HepG2 (cell line): ENCODE results near the gene GNA15. TPM values are rescaled to one million over a fixed set of nuclear protein-coding genes. Genes with fewer than 3 reads are reported as not detected.

ENCODE experiments used
- ATAC-seq: fragments of 200-7000 bp; cut with Tn5 transposase; 3 replicates; pipeline ENCODE4 v1.9.1; 2020; ENCODE audit warnings: mild to moderate bottlenecking, moderate library complexity
- BruUV-seq: library from RNA; stranded (reverse); fragments of 400-500 nt; replicated peaks from 2 replicates; lab custom pipeline; 2021; lab: Mats Ljungman, UMichigan
- CTCF ChIA-PET: fragments of 300-600 bp; formaldehyde crosslinking; extraction: SDS; loops from one replicate; lab custom pipeline; 2021; ENCODE audit warnings: low total read pairs, inconsistent platforms, low intra/inter-chr PET ratio; lab: Yijun Ruan, JAX
- POLR2A ChIA-PET: fragments of 350-600 bp; sonication (Branson Sonifier 250); formaldehyde crosslinking; loops from one replicate; lab custom pipeline; 2020; ENCODE audit warnings: antibody characterized with exemption, inconsistent platforms; lab: Yijun Ruan, JAX
- DNase-seq: peaks from one replicate; pipeline ENCODE4 v3.0.0-alpha.2; 2015; ENCODE audit warnings: low spot score
- FAIRE-seq: peaks from 3 replicates; lab custom pipeline; 2011; peaks lifted over from hg19 to GRCh38; lab: Jason Lieb, UNC
- H2AFZ ChIP-seq: one replicate; pipeline ENCODE4 v1.6.1; 2011; ENCODE audit warnings: low read length, inconsistent platforms
- H3K27ac ChIP-seq: fragments of 300-600 bp; 3 replicates; pipeline ENCODE4 v1.8.0; 2011; ENCODE audit warnings: mixed run types, mild to moderate bottlenecking, mixed read lengths, low read length, inconsistent platforms; ENCODE audit not compliant: insufficient read depth; ENCODE audit errors: extremely low read length
- H3K27me3 ChIP-seq, 2 experiments: fragments of 200-600 bp in 1 of 2; 2 replicates in 1 of 2; 3 replicates in 1 of 2; pipeline versions ENCODE4 v1.6.0 to v1.8.0; 2011; ENCODE audit warnings: low read length in 2 of 2, mild to moderate bottlenecking in 2 of 2, moderate library complexity in 2 of 2, inconsistent platforms in 1 of 2; ENCODE audit not compliant: insufficient read depth in 2 of 2, control insufficient read depth in 1 of 2
- H3K36me3 ChIP-seq, 2 experiments: fragments of 200-600 bp in 1 of 2; replicated peaks in 1 of 2; 2 replicates in 1 of 2; 3 replicates in 1 of 2; pipeline versions ENCODE4 v1.5.1 to v1.8.0; 2011; ENCODE audit warnings: low read length in 2 of 2, inconsistent platforms in 1 of 2; ENCODE audit not compliant: insufficient read depth in 2 of 2, control insufficient read depth in 1 of 2
- H3K4me1 ChIP-seq: 2 replicates; pipeline ENCODE4 v1.5.1; 2012; ENCODE audit warnings: low read length, inconsistent platforms; ENCODE audit not compliant: insufficient read depth
- H3K4me2 ChIP-seq: 2 replicates; pipeline ENCODE4 v1.6.0; 2011; ENCODE audit warnings: low read depth, low read length, inconsistent platforms
- H3K4me3 ChIP-seq, 3 experiments: fragments of 200-600 bp in 1 of 3; sonication (generic), shearing (Covaris generic) in 1 of 3; replicated peaks in 1 of 3; 2 replicates each; pipeline ENCODE4 v1.5.1; 2011 to 2016; ENCODE audit warnings: low read length in 3 of 3, inconsistent platforms in 2 of 3, low read depth in 2 of 3, mild to moderate bottlenecking in 2 of 3, control low read depth in 1 of 3, mixed read lengths in 1 of 3; ENCODE audit not compliant: insufficient read depth in 1 of 3
- H3K79me2 ChIP-seq: one replicate; pipeline ENCODE4 v1.6.1; 2011; ENCODE audit warnings: low read length, inconsistent platforms; ENCODE audit not compliant: insufficient read depth
- H3K9ac ChIP-seq: 2 replicates; pipeline ENCODE4 v1.6.0; 2011; ENCODE audit warnings: mild to moderate bottlenecking, low read depth, low read length, inconsistent platforms; ENCODE audit not compliant: insufficient read depth
- H3K9me3 ChIP-seq: 2 replicates; pipeline ENCODE4 v1.5.1; 2012; ENCODE audit warnings: mild to moderate bottlenecking, low read length
- H4K20me1 ChIP-seq: 2 replicates; pipeline ENCODE4 v1.6.0; 2011; ENCODE audit warnings: inconsistent platforms, mild to moderate bottlenecking, low read length, moderate library complexity; ENCODE audit not compliant: insufficient read depth
- RBFOX2 ChIP-seq: fragments of 200-400 bp; formaldehyde crosslinking; IDR thresholded peaks from 2 replicates; pipeline ENCODE4 v1.6.1; 2017; ENCODE audit warnings: low read depth, mild to moderate bottlenecking, low read length
- ZBTB14 ChIP-seq: sonication (generic); formaldehyde crosslinking; IDR thresholded peaks from 2 replicates; pipeline ENCODE4 v1.4.0; 2020; ENCODE audit warnings: missing genetic modification reagents
- ZBTB33 ChIP-seq: sonication (generic); formaldehyde crosslinking; IDR thresholded peaks from 2 replicates; pipeline ENCODE4 v1.4.0; 2020; ENCODE audit warnings: missing genetic modification reagents
- ZHX1 ChIP-seq: sonication (generic); formaldehyde crosslinking; IDR thresholded peaks from 2 replicates; pipeline ENCODE4 v1.8.1; 2022; ENCODE audit warnings: low read depth, mild to moderate bottlenecking, missing genetic modification reagents
- WGBS: methylation state at CpG from one replicate; pipeline ENCODE4 v1.1.6; 2017; ENCODE audit warnings: low lambda C conversion rate; 5-methylcytosine and 5-hydroxymethylcytosine counted together
- in situ Hi-C: cut with HindIII; loops from 2 replicates; pipeline ENCODE4 v1.10.0; 2017; ENCODE audit warnings: low pct_unique_long_range_greater_than_20kb; ENCODE audit not compliant: extremely low pct_ligation_motif_present
- intact Hi-C: fragments of 100-400 bp; cut with micrococcal nuclease; formaldehyde crosslinking; loops from one replicate; pipeline ENCODE4 v1.10.0; 2022; ENCODE audit not compliant: unreplicated experiment
- polyA plus RNA-seq, 8 experiments: library from polyadenylated mRNA; depleted of rRNA in 3 of 8; stranded (reverse) in 7 of 8; unstranded in 1 of 8; fragments of >200 nt; fragmentation: Illumina TruSeq in 4 of 8; extraction: Trizol in 4 of 8; gene quantifications; 2 replicates each; pipeline versions ENCODE4 v1.2.1 to v1.2.3, GENCODE V29; 2011 to 2016; ENCODE audit warnings: low read depth in 4 of 8, missing spikeins in 1 of 8, mixed read lengths in 1 of 8; ENCODE audit not compliant: insufficient read depth in 1 of 8
- total RNA-seq, 5 experiments: library from RNA; depleted of rRNA; stranded (reverse); fragments of >200 nt; fragmentation: Illumina TruSeq; extraction: Trizol; gene quantifications; 2 replicates each; pipeline ENCODE4 v1.2.3, GENCODE V29; 2016; ENCODE audit warnings: low read depth in 1 of 5

GNA15 gene
- total and polyA plus RNA-seq, 2 of the 13 experiments (the other 11 are each of a cell fraction or from before 2014, with no cell fraction given) = not detected

GRCh38 chr19:3098141-3098514, 37.7 kb upstream of the GNA15 start:
- ChIA-PET POLR2A (interaction anchor here (1.6 to 2.2 kb wide), 3 partner anchors 11 to 148 kb away, joined by 6 to 9 read pairs (median 6); no protein-coding TSS in a partner anchor), CTCF (no interaction called here)
- Histone ChIP-seq H4K20me1 (peaks cover 30% of the 10 kb centered on the region), H3K9me3 (no peaks in the 10 kb centered on the region), H3K79me2 (peaks cover 76% of the 10 kb centered on the region), H3K4me3 (peak overlapping the region in 2 of 3 experiments; percentile 64 to 97; a peak in 2 of 6 replicates), H3K27me3 (no peaks in the 10 kb centered on the region), H3K4me2 (peak overlapping the region; percentile 97), H3K36me3 (no peaks in the 10 kb centered on the region), H3K27ac (peak overlapping the region; percentile 1), H2AFZ (no peak overlapping the region), H3K4me1 (peaks cover 40% of the 10 kb centered on the region)
- FAIRE-seq = no peak
- no peak for DNase-seq
- no peak for ATAC-seq
- TSS peak; percentile 10 for BruUV-seq
- in situ Hi-C loops = no loop called here
- intact Hi-C loops = no loop called here
- 0 out of 2 replicates have a peak, but pooled peaks have one; percentile 26 for TF ChIP-seq ZHX1 (CRISPR knock-in tag)
- TF ChIP-seq RBFOX2 = 0 out of 2 replicates have a peak, but pooled peaks have one; percentile 6
- no peak for TF ChIP-seq ZBTB14 (CRISPR knock-in tag)
- peak; percentile 59; the same call in 1 of the 2 replicates for TF ChIP-seq ZBTB33 (CRISPR knock-in tag)
- TF ChIP-seq, all 625 proteins: peak for 3
- whole genome bisulfite sequencing = 91% methylated on average over 18 of the region's 18 CpGs
- peak overlapping the region; percentile 94 for H3K9ac ChIP-seq
